GM12892 (cell line): Measurements from ENCODE around the gene NUAK2.

Source experiments
- POLR2A ChIP-seq: IDR thresholded peaks from 2 replicates; pipeline ENCODE4 v1.6.1; 2011; ENCODE audit warnings: low read depth, low read length, control low read depth
- POLR2AphosphoS5 ChIP-seq: IDR thresholded peaks from 2 replicates; pipeline ENCODE4 v1.6.1; 2011; ENCODE audit warnings: low read depth, low read length, control low read depth

GRCh38 chr1:205269711-205270110 lies 51.8 kb downstream of the NUAK2 start:
- TF ChIP-seq POLR2A (no peak), POLR2AphosphoS5 (no peak)
